GM21737 (cell line): ENCODE measurements around the gene BIRC2.
A peak's percentile ranks its signal among the peaks of the same experiment; 100 is the strongest.
"Not testable (repeated sequence)": the region's sequence is repeated elsewhere in the genome, so short reads cannot be mapped to it uniquely, and the experiment has no call there.

Experiments
- ATAC-seq: cut with Tn5 transposase; IDR thresholded peaks from one replicate; pipeline ENCODE4 v1.9.1; 2021; ENCODE audit warnings: mild to moderate bottlenecking, moderate library complexity; ENCODE audit not compliant: unreplicated experiment

BIRC2 gene

GRCh38 chr11:102374633-102375424 is 27.8 kb downstream of the BIRC2 start:
- ATAC-seq, result not testable (repeated sequence)

- no peak for ATAC-seq
These were observed 28.8 kb downstream of the BIRC2 start for GRCh38 chr11:102375720-102376399.

- no peak for ATAC-seq
These were observed 30.9 kb downstream of the BIRC2 start for GRCh38 chr11:102377891-102378290.

GRCh38 chr11:102378818-102379217 is 31.8 kb downstream of the BIRC2 start:
- no peak for ATAC-seq

- no peak for ATAC-seq
These were observed 35.4 kb downstream of the BIRC2 start for GRCh38 chr11:102382384-102382783.

- ATAC-seq, result no peak
These were observed 36.8 kb downstream of the BIRC2 start for GRCh38 chr11:102383839-102384238.

GRCh38 chr11:102384419-102385079 is 37.5 kb downstream of the BIRC2 start:
- ATAC-seq, result no peak

- no peak for ATAC-seq
These were observed 38.3 kb downstream of the BIRC2 start for GRCh38 chr11:102385085-102386007.

- no peak for ATAC-seq
These were observed 39.2 kb downstream of the BIRC2 start for GRCh38 chr11:102386136-102386734.

GRCh38 chr11:102387043-102387781 is 40.2 kb downstream of the BIRC2 start:
- ATAC-seq, result no peak

- no peak for ATAC-seq
These were observed 42.2 kb downstream of the BIRC2 start for GRCh38 chr11:102389253-102389652.

- peak; percentile 81 for ATAC-seq
These were observed 43.9 kb downstream of the BIRC2 start for GRCh38 chr11:102390667-102391465.

- no peak for ATAC-seq
These were observed 44.7 kb downstream of the BIRC2 start for GRCh38 chr11:102391549-102392237.

- no peak for ATAC-seq
These were observed 46.3 kb downstream of the BIRC2 start for GRCh38 chr11:102393272-102393730.

- no peak for ATAC-seq
These were observed 48.8 kb downstream of the BIRC2 start for GRCh38 chr11:102395720-102396393.

GRCh38 chr11:102396708-102397563 is 49.9 kb downstream of the BIRC2 start:
- no peak for ATAC-seq

GRCh38 chr11:102398297-102398696 is 51.3 kb downstream of the BIRC2 start:
- no peak for ATAC-seq
